ENCODE results near the gene CXCL8.

Gene CXCL8

DNA sequence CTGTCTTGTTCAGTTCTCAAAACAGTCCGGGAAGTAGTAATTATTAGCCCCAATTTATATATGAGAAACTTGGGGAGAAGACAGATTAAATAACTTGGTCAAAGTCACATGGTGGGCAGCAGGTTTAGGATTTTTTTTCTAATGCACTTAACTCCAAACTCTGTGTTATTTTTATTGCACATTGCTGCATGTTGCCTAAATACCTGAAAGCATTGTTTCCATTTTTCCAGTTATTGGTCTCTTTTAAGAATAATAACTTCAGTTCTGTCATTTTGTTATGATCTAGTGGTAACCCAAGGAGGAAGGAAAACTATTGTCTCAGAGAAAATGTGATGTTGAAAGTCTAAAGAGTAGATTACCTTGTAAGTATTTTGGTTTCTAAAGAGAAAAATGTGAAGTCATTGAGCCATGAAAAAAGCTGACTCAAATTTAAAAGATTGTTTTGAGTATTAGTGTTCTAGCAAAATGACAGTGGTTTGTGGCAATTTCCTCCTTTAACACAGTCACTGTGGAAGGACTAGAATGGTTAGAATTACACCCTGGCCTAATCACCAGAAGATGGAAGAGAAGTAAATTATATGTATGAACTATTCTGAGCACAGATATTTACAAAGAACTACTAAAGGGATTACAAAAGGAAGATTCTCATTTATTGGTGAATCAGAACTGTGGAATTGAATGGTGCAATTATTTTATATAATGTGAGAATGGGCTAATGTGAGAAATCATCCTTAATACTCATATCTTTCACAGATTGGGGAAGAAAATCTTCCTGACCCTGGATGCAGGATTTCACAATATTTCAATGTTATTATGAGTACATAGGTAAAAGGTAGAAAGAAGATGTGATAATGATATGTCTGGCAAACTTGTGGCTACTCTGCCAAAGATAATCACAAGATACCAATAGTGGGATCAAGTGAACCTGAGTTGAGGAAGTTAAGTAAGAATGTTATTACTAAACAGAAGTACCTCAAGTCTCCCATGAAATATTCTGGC, 21.7 kb upstream of the CXCL8 start:
- no peak for DNase-seq (ENCODE audit: low read depth in 1 of 2, low spot score in 1 of 2)

- no peak for DNase-seq (ENCODE audit: low read depth in 1 of 2, low spot score in 1 of 2)
Measured at GRCh38 chr4:73721435-73721834, 18.9 kb upstream of the CXCL8 start.

DNA sequence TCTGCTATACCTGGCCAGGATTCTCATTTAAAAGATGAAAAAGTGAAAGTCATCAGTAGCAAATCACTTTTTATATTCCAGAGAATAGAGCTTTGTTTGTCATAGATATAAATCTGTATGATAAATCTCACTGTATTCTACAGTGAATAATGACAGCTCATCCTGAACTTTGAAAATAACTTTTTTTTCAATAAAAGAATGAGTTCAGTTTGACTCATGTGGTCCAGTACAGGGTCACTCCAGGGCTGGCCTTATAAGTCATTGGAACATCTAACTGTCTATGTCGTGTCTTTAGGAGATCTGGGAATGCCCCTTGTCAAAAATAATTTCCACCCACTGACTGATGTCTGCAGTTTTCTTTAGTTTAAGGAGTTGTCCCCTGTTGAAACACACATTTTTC, 18.5 kb upstream of the CXCL8 start:
- no peak for DNase-seq (ENCODE audit: low read depth in 1 of 2, low spot score in 1 of 2)

- no peak for DNase-seq (ENCODE audit: low read depth in 1 of 2, low spot score in 1 of 2)
Measured at GRCh38 chr4:73723023-73723422, 17.3 kb upstream of the CXCL8 start.

DNA sequence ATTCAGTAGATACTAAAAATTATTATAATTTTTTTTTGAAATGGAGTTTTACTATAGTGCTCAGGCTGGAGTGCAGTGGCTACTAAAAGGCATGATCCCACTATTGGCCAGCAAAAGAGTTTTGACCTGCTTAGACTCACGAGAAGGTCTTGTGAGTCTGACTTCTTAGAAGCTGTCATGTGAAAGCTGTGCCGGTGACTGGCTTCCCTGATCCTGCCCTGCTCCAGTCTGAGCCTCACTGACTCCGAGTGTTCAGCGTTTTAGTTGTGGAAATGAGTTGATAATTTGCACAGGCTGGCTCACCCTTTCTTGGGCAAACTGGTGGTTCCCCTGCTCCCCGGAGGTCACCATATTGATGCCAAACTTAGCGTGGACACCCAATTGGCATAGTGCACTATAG, 16.4 kb upstream of the CXCL8 start:
- DNase-seq (ENCODE audit: low read depth in 1 of 2, low spot score in 1 of 2) = no peak

DNA sequence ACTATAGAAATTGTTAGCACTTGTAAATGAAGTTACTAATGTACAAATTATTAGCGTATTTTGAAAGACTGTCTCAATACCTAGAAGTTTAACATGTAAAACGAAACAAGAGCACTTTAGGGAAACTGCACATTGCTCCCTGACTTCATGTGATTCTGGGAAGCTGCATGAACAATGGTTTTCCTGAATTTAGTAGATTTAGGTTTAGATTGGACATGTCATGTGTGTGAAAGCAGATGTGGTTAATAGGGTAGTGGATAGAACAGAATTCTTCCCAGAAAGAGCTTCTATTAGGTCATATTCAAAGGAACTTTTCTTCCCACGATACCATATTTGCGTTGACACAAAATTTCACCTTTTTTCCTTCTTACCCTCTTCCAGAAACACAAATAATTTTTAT, 14.9 kb upstream of the CXCL8 start:
- no peak for DNase-seq (ENCODE audit: low read depth in 1 of 2, low spot score in 1 of 2)

DNA sequence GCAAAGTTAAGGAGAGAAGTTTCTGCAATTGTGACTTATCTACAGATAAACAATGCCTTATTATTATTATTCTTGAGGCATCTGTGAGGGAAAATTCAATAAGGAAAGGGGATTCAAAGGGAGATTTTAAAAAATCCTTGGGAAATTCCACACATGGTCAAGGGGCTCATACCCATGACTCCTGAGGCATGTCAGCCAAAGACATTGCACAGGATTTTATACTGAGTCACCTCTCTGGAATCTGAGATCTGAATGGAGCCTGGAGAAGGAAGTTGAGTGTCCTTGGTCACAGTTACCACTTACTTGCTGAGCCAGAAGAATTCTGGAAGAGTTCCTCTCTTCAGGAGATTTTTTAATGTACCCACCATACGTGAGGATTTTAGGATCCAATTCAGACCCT, 14.4 kb upstream of the CXCL8 start:
- no peak for DNase-seq (ENCODE audit: low read depth in 1 of 2, low spot score in 1 of 2)

GRCh38 chr4:73727685-73728084, 12.7 kb upstream of the CXCL8 start:
- no peak for DNase-seq (ENCODE audit: low read depth in 1 of 2, low spot score in 1 of 2)

DNA sequence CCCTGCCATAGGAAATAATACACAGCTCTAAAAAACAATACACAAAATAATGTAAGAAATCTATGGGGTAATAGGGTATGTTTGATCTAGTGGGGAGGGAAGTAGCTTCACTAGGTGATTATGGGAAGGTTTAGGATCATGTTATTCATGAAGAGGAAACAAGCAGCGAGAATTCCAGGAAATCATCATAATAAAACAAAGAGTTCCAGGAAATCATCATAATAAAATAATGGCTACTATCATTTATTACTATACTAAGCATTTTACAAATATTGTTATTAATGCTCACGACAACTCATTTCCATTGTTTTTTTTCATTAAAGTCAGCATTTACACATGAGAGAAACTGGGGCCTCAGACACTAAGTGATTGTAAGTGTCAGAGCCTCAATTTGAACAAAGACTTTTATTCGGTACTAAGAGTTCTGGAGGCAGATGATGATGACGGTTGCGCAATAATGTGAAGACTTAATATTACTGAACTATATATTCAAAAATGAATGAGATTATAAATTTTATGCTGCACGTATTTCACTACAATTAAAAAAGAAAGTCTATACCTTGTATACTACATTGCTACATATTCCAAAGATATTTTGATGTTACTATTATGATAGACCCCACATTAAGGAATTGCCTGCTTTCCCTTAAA, 12.2 kb upstream of the CXCL8 start:
- DNase-seq (ENCODE audit: low read depth in 1 of 2, low spot score in 1 of 2) = no peak

DNA sequence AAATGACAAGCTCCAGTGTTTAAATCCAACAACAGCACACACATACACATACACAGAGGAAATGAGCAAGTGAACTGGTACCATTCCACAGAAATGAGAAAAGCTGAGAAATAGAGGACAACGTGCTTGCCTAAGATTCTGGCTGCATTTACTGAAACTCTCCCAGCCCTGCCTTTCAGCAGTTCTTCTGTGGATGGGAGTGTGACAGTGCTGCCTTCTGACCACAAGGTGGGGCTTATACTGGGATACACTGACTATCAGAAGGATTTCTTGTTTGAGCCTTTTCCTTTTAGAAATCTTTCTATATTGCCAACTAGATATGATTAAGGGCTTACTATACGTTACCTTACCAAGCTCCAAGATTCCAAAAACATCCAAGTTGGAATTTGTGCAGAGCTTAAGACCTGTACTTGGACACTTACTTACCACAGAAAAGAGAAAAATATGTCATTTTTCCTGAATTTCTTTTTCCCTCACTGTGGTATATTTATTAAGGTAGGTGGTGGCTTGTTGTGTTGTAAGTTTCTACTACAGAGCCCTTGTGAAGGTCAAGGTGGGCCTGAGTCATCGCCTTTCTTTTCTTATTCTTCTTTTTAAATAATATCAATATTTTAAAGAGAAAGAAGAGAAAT, 10.7 kb upstream of the CXCL8 start:
- no peak for DNase-seq (ENCODE audit: low read depth in 1 of 2, low spot score in 1 of 2)

DNA sequence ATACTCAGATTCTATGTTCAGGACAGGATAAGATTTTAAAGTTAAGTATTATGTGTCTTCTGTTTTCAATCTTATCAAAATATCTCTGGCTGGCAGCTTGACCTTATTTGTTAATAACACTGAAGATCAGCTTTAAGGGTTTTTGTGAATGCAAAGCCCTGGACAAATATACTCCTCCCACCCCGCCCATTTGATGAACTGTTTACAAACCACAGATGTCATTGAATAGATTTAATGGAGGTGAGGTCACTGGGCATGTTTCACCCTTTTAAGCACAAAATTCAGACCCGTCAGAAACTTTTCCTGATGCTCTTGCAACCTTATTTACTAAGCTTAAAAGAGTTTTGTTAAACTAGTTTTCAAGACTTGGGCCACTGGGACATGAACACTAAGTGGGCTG, 10.1 kb upstream of the CXCL8 start:
- no peak for DNase-seq (ENCODE audit: low read depth in 1 of 2, low spot score in 1 of 2)

GRCh38 chr4:73730867-73731266, 9.5 kb upstream of the CXCL8 start:
- no peak for DNase-seq (ENCODE audit: low read depth in 1 of 2, low spot score in 1 of 2)

DNA sequence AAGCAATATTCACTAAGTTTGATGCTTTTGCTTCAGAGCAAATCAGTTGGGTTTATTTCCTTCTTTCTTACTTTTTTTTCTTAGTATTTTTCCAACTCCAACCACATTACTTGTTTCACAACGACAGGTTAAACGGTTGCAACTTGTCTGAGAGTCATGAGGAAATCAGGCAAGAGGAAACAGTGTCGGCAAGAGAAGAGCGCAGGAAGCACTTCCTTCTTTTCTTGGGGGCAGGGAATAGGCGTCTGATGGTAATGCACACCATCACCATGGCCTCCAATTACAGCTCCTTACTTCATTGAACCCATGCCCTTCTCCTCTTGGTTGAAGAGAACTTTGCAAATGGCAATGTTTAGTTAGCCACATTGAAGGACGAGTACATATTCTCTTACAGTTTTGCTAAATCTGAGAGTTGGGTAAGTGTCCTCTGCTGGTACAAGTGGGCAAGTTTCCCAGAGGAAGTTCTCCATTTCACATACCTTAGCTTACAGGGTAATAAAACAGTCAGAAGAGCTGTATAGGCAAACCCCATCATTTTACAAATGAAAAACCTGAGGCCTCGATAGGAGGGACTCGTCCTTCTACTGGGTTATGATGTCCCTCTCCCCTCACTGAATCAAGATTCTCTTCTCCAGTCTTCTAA, 8.3 kb upstream of the CXCL8 start:
- no peak for DNase-seq (ENCODE audit: low read depth in 1 of 2, low spot score in 1 of 2)

DNA sequence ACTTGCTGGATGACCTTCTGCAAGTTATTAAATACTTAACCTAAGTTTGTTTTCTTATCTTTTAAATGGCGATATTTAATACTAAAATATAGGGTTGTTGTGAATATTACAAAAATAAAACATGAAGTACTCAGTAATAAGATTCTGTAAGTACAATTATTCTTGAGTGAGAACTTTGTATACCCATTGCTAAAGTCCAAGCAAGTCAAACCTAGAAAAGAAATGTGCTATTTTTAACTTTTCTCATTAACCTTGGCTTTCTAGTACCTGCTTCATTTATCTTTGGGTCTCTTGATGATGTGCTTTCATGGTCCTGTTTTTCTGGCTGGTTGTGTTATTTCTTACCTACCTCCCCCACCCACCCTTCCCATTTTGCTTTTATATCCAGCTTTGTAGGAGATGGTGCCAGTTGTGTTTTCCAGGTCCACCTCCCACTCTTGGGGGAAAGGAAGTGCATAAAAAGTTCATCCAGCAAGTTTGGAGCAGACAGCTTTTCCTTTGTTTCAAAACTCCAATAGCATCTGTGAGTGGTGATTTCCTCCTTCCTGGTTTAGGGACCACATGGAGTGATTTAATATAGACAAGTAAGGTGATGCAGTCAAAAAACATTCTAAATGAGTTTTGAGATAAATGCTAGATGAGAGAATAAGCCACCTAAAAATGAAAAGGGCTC, 7.5 kb upstream of the CXCL8 start:
- DNase-seq (ENCODE audit: low read depth in 1 of 2, low spot score in 1 of 2) = no peak

DNA sequence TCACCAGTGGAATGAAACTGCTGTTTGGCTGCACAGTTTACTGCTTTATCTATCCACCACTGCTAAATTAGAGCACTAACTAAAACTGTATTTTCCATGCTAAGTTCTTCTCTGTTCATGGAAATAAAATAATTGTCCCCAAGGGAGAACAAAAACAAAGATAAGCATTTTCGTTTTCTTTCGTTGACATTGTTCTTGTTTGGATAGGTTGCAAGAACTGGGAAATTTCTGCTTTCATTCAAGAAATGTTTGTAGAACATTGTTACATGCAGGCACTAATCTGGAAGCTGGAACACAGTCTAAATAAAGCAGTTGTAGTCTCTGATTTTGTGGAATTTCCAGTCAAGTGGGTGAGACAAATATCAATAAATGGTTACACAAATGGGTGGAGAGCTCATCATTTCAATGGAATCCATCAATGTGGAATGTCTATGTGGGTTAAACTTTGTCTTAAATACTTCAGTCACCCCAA, 5.8 kb upstream of the CXCL8 start:
- DNase-seq (ENCODE audit: low read depth in 1 of 2, low spot score in 1 of 2) = no peak

- DNase-seq (ENCODE audit: low read depth in 1 of 2, low spot score in 1 of 2) = no peak
Measured at GRCh38 chr4:73735231-73735630, 5.1 kb upstream of the CXCL8 start.

DNA sequence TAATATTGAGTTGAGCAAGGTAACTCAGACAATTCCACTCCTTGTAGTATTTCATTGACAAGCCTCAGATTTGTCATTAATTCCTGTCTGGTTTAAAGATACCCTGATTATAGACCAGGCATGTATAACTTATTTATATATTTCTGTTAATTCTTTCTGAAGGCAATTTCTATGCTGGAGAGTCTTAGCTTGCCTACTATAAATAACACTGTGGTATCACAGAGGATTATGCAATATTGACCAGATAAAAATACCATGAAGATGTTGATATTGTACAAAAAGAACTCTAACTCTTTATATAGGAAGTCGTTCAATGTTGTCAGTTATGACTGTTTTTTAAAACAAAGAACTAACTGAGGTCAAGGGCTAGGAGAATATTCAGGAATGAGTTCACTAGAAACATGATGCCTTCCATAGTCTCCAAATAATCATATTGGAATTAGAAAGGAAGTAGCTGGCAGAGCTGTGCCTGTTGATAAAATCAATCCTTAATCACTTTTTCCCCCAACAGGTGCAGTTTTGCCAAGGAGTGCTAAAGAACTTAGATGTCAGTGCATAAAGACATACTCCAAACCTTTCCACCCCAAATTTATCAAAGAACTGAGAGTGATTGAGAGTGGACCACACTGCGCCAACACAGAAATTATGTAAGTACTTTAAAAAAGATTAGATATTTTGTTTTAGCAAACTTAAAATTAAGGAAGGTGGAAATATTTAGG, 821 bp downstream of the CXCL8 start:
- no peak for DNase-seq (ENCODE audit: low read depth in 1 of 2, low spot score in 1 of 2)

DNA sequence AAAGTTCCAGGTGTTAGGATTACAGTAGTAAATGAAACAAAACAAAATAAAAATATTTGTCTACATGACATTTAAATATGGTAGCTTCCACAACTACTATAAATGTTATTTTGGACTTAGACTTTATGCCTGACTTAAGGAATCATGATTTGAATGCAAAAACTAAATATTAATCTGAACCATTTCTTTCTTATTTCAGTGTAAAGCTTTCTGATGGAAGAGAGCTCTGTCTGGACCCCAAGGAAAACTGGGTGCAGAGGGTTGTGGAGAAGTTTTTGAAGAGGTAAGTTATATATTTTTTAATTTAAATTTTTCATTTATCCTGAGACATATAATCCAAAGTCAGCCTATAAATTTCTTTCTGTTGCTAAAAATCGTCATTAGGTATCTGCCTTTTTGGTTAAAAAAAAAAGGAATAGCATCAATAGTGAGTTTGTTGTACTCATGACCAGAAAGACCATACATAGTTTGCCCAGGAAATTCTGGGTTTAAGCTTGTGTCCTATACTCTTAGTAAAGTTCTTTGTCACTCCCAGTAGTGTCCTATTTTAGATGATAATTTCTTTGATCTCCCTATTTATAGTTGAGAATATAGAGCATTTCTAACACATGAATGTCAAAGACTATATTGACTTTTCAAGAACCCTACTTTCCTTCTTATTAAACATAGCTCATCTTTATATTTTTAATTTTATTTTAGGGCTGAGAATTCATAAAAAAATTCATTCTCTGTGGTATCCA, 1.6 kb downstream of the CXCL8 start:
- DNase-seq (ENCODE audit: low read depth in 1 of 2, low spot score in 1 of 2) = no peak

DNA sequence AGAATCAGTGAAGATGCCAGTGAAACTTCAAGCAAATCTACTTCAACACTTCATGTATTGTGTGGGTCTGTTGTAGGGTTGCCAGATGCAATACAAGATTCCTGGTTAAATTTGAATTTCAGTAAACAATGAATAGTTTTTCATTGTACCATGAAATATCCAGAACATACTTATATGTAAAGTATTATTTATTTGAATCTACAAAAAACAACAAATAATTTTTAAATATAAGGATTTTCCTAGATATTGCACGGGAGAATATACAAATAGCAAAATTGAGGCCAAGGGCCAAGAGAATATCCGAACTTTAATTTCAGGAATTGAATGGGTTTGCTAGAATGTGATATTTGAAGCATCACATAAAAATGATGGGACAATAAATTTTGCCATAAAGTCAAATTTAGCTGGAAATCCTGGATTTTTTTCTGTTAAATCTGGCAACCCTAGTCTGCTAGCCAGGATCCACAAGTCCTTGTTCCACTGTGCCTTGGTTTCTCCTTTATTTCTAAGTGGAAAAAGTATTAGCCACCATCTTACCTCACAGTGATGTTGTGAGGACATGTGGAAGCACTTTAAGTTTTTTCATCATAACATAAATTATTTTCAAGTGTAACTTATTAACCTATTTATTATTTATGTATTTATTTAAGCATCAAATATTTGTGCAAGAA, 2.3 kb downstream of the CXCL8 start:
- DNase-seq (ENCODE audit: low read depth in 1 of 2, low spot score in 1 of 2) = no peak

Measured in activated CD4-positive, alpha-beta T cell treated with anti-CD3 and anti-CD28 coated beads, Interleukin-2, amount 50 U/mL, for 24 hours (primary cell).